Measurements from ENCODE around the gene KDM4F. TPM values are rescaled to one million over a fixed set of nuclear protein-coding genes. Genes with fewer than 3 reads are reported as not detected.

The KDM4F gene
- total and polyA plus RNA-seq, 2 donors from 2014 or later: not detected

GRCh38 chr11:95091663-95092180 is 42.5 kb downstream of the KDM4F start:
- Histone ChIP-seq H3K9me3 (ENCODE audit: control insufficient read depth in 2 of 3, insufficient read depth in 1 of 3, low read length in 3 of 3) (no peaks in the 10 kb centered on the region), H3K27ac (ENCODE audit: low read depth in 2 of 2, low read length in 2 of 2) (no peak overlapping the region), H3K9ac (ENCODE audit: low read length in 3 of 3) (no peak overlapping the region), H3K4me1 (ENCODE audit: control insufficient read depth in 2 of 3, insufficient read depth in 2 of 3, low read depth in 1 of 3, low read length in 3 of 3) (peaks cover 0 to 28% (median 13%) of the 10 kb centered on the region in 3 donors), H3K27me3 (ENCODE audit: control insufficient read depth, insufficient read depth, low read length) (no peaks in the 10 kb centered on the region), H3K36me3 (ENCODE audit: control insufficient read depth in 2 of 3, insufficient read depth in 3 of 3, low read length in 3 of 3) (no peaks in the 10 kb centered on the region), H3K4me3 (ENCODE audit: low read length in 3 of 3) (peak overlapping the region in 1 of 3 donors; percentile 54)
- intact Hi-C loops (cut with DNase I): no loop called here
- TF ChIP-seq CTCF (IDR thresholded peaks at IDR 0.05; ENCODE audit: borderline replicate concordance, extremely low read depth, insufficient read depth): no peak
- no peak for DNase-seq
- no peak for FAIRE-seq

GRCh38 chr11:95092549-95093324 is 43.5 kb downstream of the KDM4F start:
- peak overlapping the region in 1 of 3 donors; percentile 37 for H3K9ac ChIP-seq (ENCODE audit: low read length in 3 of 3)
- H3K4me1 ChIP-seq (ENCODE audit: control insufficient read depth in 2 of 3, insufficient read depth in 2 of 3, low read depth in 1 of 3, low read length in 3 of 3): peaks cover 0 to 28% (median 13%) of the 10 kb centered on the region in 3 donors
- FAIRE-seq: no peak

GRCh38 chr11:95093548-95093947 is 44.3 kb downstream of the KDM4F start:
- FAIRE-seq (no peak), DNase-seq (no peak)

More at GRCh38 chr11:95092549-95093324, 43.5 kb downstream of the KDM4F start:
- DNase-seq: peak in 1 of 5 donors; percentile 37
- no peak overlapping the region for H3K4me3 ChIP-seq (ENCODE audit: low read length in 3 of 3)
- no peaks in the 10 kb centered on the region for H3K9me3 ChIP-seq (ENCODE audit: control insufficient read depth in 2 of 3, insufficient read depth in 1 of 3, low read length in 3 of 3)
- H3K36me3 ChIP-seq (ENCODE audit: control insufficient read depth in 2 of 3, insufficient read depth in 3 of 3, low read length in 3 of 3): no peaks in the 10 kb centered on the region
- peak; percentile 42 for TF ChIP-seq CTCF (IDR thresholded peaks at IDR 0.05; ENCODE audit: borderline replicate concordance, extremely low read depth, insufficient read depth)
- H3K27me3 ChIP-seq (ENCODE audit: control insufficient read depth, insufficient read depth, low read length): no peaks in the 10 kb centered on the region
- H3K27ac ChIP-seq (ENCODE audit: low read depth in 2 of 2, low read length in 2 of 2): peak overlapping the region; percentile 8 to 35
- intact Hi-C loops (cut with DNase I): no loop called here

More at GRCh38 chr11:95093548-95093947, 44.3 kb downstream of the KDM4F start:
- Histone ChIP-seq H3K27ac (ENCODE audit: low read depth in 2 of 2, low read length in 2 of 2) (no peak overlapping the region), H3K4me3 (ENCODE audit: low read length in 3 of 3) (no peak overlapping the region), H3K36me3 (ENCODE audit: control insufficient read depth in 2 of 3, insufficient read depth in 3 of 3, low read length in 3 of 3) (no peaks in the 10 kb centered on the region), H3K9ac (ENCODE audit: low read length in 3 of 3) (no peak overlapping the region), H3K9me3 (ENCODE audit: control insufficient read depth in 2 of 3, insufficient read depth in 1 of 3, low read length in 3 of 3) (no peaks in the 10 kb centered on the region), H3K27me3 (ENCODE audit: control insufficient read depth, insufficient read depth, low read length) (no peaks in the 10 kb centered on the region), H3K4me1 (ENCODE audit: control insufficient read depth in 2 of 3, insufficient read depth in 2 of 3, low read depth in 1 of 3, low read length in 3 of 3) (peaks cover 0 to 28% (median 13%) of the 10 kb centered on the region in 3 donors)
- TF ChIP-seq CTCF (IDR thresholded peaks at IDR 0.05; ENCODE audit: borderline replicate concordance, extremely low read depth, insufficient read depth): no peak
- intact Hi-C loops (cut with DNase I): no loop called here

All from kidney (tissue), 14 donors.